Measurements from ENCODE around the gene REEP1. TPM values are rescaled to one million over a fixed set of nuclear protein-coding genes. Genes with fewer than 3 reads are reported as not detected.

Gene REEP1
- total RNA-seq, 1 experiment from 2014 or later, result 5.9 TPM

- CTCF ChIA-PET, result no interaction called here
Measured at GRCh38 chr2:86171295-86171694, 166.1 kb downstream of the REEP1 start.

More at GRCh38 chr2:86171295-86171694, 166.1 kb downstream of the REEP1 start:
- no peak for TF ChIP-seq POLR2AphosphoS5 (IDR thresholded peaks at IDR 0.05; ENCODE audit: low read depth, low read length)
- TF ChIP-seq RAD21 (IDR thresholded peaks at IDR 0.05; ENCODE audit: low read depth), result no peak
- no peak for TF ChIP-seq MAX (IDR thresholded peaks at IDR 0.05)
- no peak for TF ChIP-seq REST (IDR thresholded peaks at IDR 0.05; ENCODE audit: low read depth)
- no peak for TF ChIP-seq CBX3 (IDR thresholded peaks at IDR 0.05; ENCODE audit: low read depth)
- TF ChIP-seq JUND (IDR thresholded peaks at IDR 0.05), result no peak
- TF ChIP-seq, protein P1, sequence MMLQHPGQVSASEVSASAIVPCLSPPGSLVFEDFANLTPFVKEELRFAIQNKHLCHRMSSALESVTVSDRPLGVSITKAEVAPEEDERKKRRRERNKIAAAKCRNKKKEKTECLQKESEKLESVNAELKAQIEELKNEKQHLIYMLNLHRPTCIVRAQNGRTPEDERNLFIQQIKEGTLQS (IDR thresholded peaks at IDR 0.05), result no peak
- no peak for TF ChIP-seq EZH2 (IDR thresholded peaks at IDR 0.05)
- no peak for TF ChIP-seq FOSL1 (IDR thresholded peaks at IDR 0.05; ENCODE audit: low read depth)
- TF ChIP-seq SIN3A (IDR thresholded peaks at IDR 0.05; ENCODE audit: low read depth), result no peak
- TF ChIP-seq EGR1 (IDR thresholded peaks at IDR 0.05; ENCODE audit: low read depth), result no peak
- TF ChIP-seq TCF7L2 (IDR thresholded peaks at IDR 0.05; ENCODE audit: borderline replicate concordance, extremely low read depth, insufficient read depth, insufficient read length), result no peak
- no peak for TF ChIP-seq YY1 (IDR thresholded peaks at IDR 0.05; ENCODE audit: extremely low read depth, insufficient replicate concordance, low read depth, low read length)
- no peak for TF ChIP-seq POLR2A (IDR thresholded peaks at IDR 0.05; ENCODE audit: borderline replicate concordance, extremely low read depth, insufficient read depth, insufficient read length)
- no peak for TF ChIP-seq ELF1 (IDR thresholded peaks at IDR 0.05; ENCODE audit: borderline replicate concordance, low read depth)
- no peak for TF ChIP-seq CTCF (IDR thresholded peaks at IDR 0.05 in 2 of 3, conservative IDR thresholded peaks at IDR 0.05 in 1 of 3; ENCODE audit: borderline replicate concordance in 1 of 3, insufficient read depth in 1 of 3, low read depth in 2 of 3, low read length in 2 of 3)
- no peak for TF ChIP-seq CEBPB (IDR thresholded peaks at IDR 0.05; ENCODE audit: low read depth)
- TF ChIP-seq ZNF274 (IDR thresholded peaks at IDR 0.05; ENCODE audit: low read depth, low read length), result no peak
- no peak for TF ChIP-seq EZH2phosphoT487 (IDR thresholded peaks at IDR 0.05; ENCODE audit: borderline replicate concordance)
- TF ChIP-seq ZFX (IDR thresholded peaks at IDR 0.05), result no peak
- H3K9ac ChIP-seq (ENCODE audit: low read length), result no peak overlapping the region
- no peaks in the 10 kb centered on the region for H3K9me2 ChIP-seq (ENCODE audit: insufficient read depth)
- ChIA-PET POLR2A (no interaction called here), RAD21 (ENCODE audit: low non-redundant PET in 1 of 2, low total read pairs in 2 of 2, uncharacterized antibody in 2 of 2, unreplicated experiment in 2 of 2) (no interaction called here)
- H3K4me2 ChIP-seq (ENCODE audit: low read length), result no peak overlapping the region
- no peak overlapping the region for H3K4me3 ChIP-seq (replicated peaks in 1 of 2; ENCODE audit: low read depth in 1 of 2, low read length in 2 of 2)
- ATAC-seq (no peak), DNase-seq (ENCODE audit: low read depth, low spot score) (no peak)
- intact Hi-C loops (cut with micrococcal nuclease), result no loop called here
- peaks cover 0 to 3% of the 10 kb centered on the region in 2 experiments; a peak in 1 of 4 replicates for H3K4me1 ChIP-seq (ENCODE audit: control insufficient read depth in 1 of 2, insufficient read depth in 2 of 2, low read length in 2 of 2)
- peaks cover 46% of the 10 kb centered on the region for H3K79me2 ChIP-seq (ENCODE audit: insufficient read depth, low read length)
- H3K36me3 ChIP-seq (ENCODE audit: control insufficient read depth in 1 of 2, insufficient read depth in 2 of 2, low read length in 2 of 2), result peaks cover 34% of the 10 kb centered on the region in 2 experiments; a peak in 3 of 4 replicates
- H3K9me3 ChIP-seq (ENCODE audit: control insufficient read depth in 1 of 2, insufficient read depth in 1 of 2, low read depth in 1 of 2, low read length in 2 of 2), result no peaks in the 10 kb centered on the region
- no peak overlapping the region for H3K27ac ChIP-seq (ENCODE audit: low read depth, low read length)
- H4K20me1 ChIP-seq (ENCODE audit: insufficient read depth), result peaks cover 8% of the 10 kb centered on the region; the same call in 1 of the 2 replicates
- H2AFZ ChIP-seq (ENCODE audit: low read depth, low read length, poor library complexity, severe bottlenecking), result no peak overlapping the region
- no TSS peak for BruUV-seq (replicated peaks)
- no peaks in the 10 kb centered on the region for H3K27me3 ChIP-seq (ENCODE audit: insufficient read depth, low read length)

Measured in HCT116 (cell line).